Nucleus accumbens (tissue), 56 donors: Measurements from ENCODE around the gene MYO1C.
"Not testable (repeated sequence)": the region's sequence is repeated elsewhere in the genome, so short reads cannot be mapped to it uniquely, and the experiment has no call there.

Source experiments
- DNase-seq, 56 donors: peaks; one replicate each; lab custom pipeline; 2025; lab: John Stamatoyannopoulos, UW

The MYO1C gene

GRCh38 chr17:1435326-1435725 lies 57.2 kb downstream of the MYO1C start:
- DNase-seq: no peak

- DNase-seq: no peak
Observed at GRCh38 chr17:1434150-1434549, 58.3 kb downstream of the MYO1C start.

GRCh38 chr17:1431631-1432104 lies 60.8 kb downstream of the MYO1C start:
- no peak for DNase-seq

GRCh38 chr17:1423456-1424135 lies 68.9 kb downstream of the MYO1C start:
- DNase-seq: no peak

- DNase-seq: peak in 8 of 56 donors; percentile 4 to 24 (median 13)
Observed at GRCh38 chr17:1422885-1423284, 69.6 kb downstream of the MYO1C start.

GRCh38 chr17:1421470-1421869 lies 71.0 kb downstream of the MYO1C start:
- DNase-seq: no peak

GRCh38 chr17:1420981-1421380 lies 71.5 kb downstream of the MYO1C start:
- DNase-seq: no peak

- DNase-seq: no peak
Observed at GRCh38 chr17:1420163-1420562, 72.3 kb downstream of the MYO1C start.

GRCh38 chr17:1418476-1418875 lies 74.0 kb downstream of the MYO1C start:
- not testable (repeated sequence) for DNase-seq

- DNase-seq: no peak
Observed at GRCh38 chr17:1416414-1416813, 76.1 kb downstream of the MYO1C start.

GRCh38 chr17:1414634-1415033 lies 77.9 kb downstream of the MYO1C start:
- DNase-seq: no peak
